K562 (cell line): ENCODE data around the gene TNNT1. TPM values are rescaled to one million over a fixed set of nuclear protein-coding genes. Genes with fewer than 3 reads are reported as not detected.

Experiments used
- ATAC-seq: fragments of 200-7000 bp; cut with Tn5 transposase; 3 replicates; pipeline ENCODE4 v1.9.1; 2020; ENCODE audit warnings: moderate library complexity
- BruUV-seq: library from RNA; stranded (reverse); fragments of 400-500 nt; replicated peaks from 2 replicates; lab custom pipeline; 2021; lab: Mats Ljungman, UMichigan
- CTCF ChIA-PET: fragments of 300-600 bp; formaldehyde crosslinking; extraction: SDS; loops from one replicate; lab custom pipeline; 2021; ENCODE audit warnings: low intra/inter-chr PET ratio; lab: Yijun Ruan, JAX
- POLR2A ChIA-PET: fragments of 300-600, 350-650 bp; sonication (Branson Sonifier 250); formaldehyde crosslinking; extraction: SDS; loops from one replicate; lab custom pipeline; 2021; ENCODE audit warnings: antibody characterized with exemption, inconsistent platforms; lab: Yijun Ruan, JAX
- DNase-seq, 4 experiments: peaks; one replicate each; pipeline versions ENCODE4 v3.0.0 to v3.0.0-alpha.2; 2011 to 2018; ENCODE audit warnings: low spot score in 3 of 4, mixed read lengths in 3 of 4; ENCODE audit errors: extremely low read depth in 1 of 4
- FAIRE-seq: peaks from 2 replicates; lab custom pipeline; 2011; peaks lifted over from hg19 to GRCh38; lab: Jason Lieb, UNC
- H2AFZ ChIP-seq: 2 replicates; pipeline ENCODE4 v1.6.0; 2011; ENCODE audit warnings: low read depth, low read length, control low read depth, inconsistent platforms
- H3K27ac ChIP-seq: fragments of 200-600 bp; 3 replicates; pipeline ENCODE4 v1.8.0; 2011; ENCODE audit warnings: low read depth, mild to moderate bottlenecking, control low read depth, inconsistent platforms, low read length, moderate library complexity, mixed read lengths; ENCODE audit errors: extremely low read depth
- H3K27me3 ChIP-seq, 2 experiments: fragments of 300-600 bp in 1 of 2; 2 replicates in 1 of 2; 3 replicates in 1 of 2; pipeline versions ENCODE4 v1.6.0 to v1.8.0; 2011; ENCODE audit warnings: inconsistent platforms in 2 of 2, low read length in 2 of 2, mild to moderate bottlenecking in 1 of 2, mixed read lengths in 1 of 2, moderate library complexity in 1 of 2; ENCODE audit not compliant: control insufficient read depth in 2 of 2, insufficient read depth in 2 of 2
- H3K36me3 ChIP-seq: fragments of 300-600 bp; 3 replicates; pipeline ENCODE4 v1.8.0; 2011; ENCODE audit warnings: mild to moderate bottlenecking, low read length, inconsistent platforms; ENCODE audit not compliant: control insufficient read depth, insufficient read depth
- H3K4me1 ChIP-seq, 2 experiments: fragments of 200-600 bp in 1 of 2; replicated peaks in 1 of 2; 2 replicates in 1 of 2; 3 replicates in 1 of 2; pipeline versions ENCODE4 v1.5.1 to v1.8.0; 2011; ENCODE audit warnings: inconsistent platforms in 2 of 2, low read length in 2 of 2, mild to moderate bottlenecking in 1 of 2, mixed read lengths in 1 of 2, moderate library complexity in 1 of 2; ENCODE audit not compliant: control insufficient read depth in 2 of 2, insufficient read depth in 2 of 2
- H3K4me2 ChIP-seq: 2 replicates; pipeline ENCODE4 v1.6.1; 2011; ENCODE audit warnings: low read length, control low read depth, inconsistent platforms, mixed read lengths; ENCODE audit not compliant: insufficient read depth
- H3K4me3 ChIP-seq: fragments of 200-600 bp; sonication (generic), shearing (Covaris generic); 2 replicates; pipeline ENCODE4 v1.5.1; 2016; ENCODE audit warnings: control low read depth, inconsistent platforms
- H3K79me2 ChIP-seq: fragments of 200-600 bp; 3 replicates; pipeline ENCODE4 v1.8.0; 2011; ENCODE audit warnings: low read length, inconsistent platforms; ENCODE audit not compliant: control insufficient read depth, insufficient read depth
- H3K9ac ChIP-seq, 2 experiments: 2 replicates each; pipeline versions ENCODE4 v1.6.0 to v1.6.1; 2011; ENCODE audit warnings: low read depth in 2 of 2, low read length in 2 of 2, control low read depth in 1 of 2, inconsistent platforms in 1 of 2, mild to moderate bottlenecking in 1 of 2, mixed read lengths in 1 of 2; ENCODE audit not compliant: insufficient read depth in 1 of 2
- H3K9me1 ChIP-seq: one replicate; pipeline ENCODE4 v1.6.0; 2011; ENCODE audit warnings: inconsistent platforms, mild to moderate bottlenecking, low read length, moderate library complexity; ENCODE audit not compliant: control insufficient read depth, insufficient read depth
- H3K9me3 ChIP-seq: replicated peaks from 2 replicates; pipeline ENCODE4 v1.5.1; 2011; ENCODE audit warnings: low read depth, low read length, inconsistent platforms; ENCODE audit not compliant: control insufficient read depth, insufficient read depth
- H4K20me1 ChIP-seq: replicated peaks from 2 replicates; pipeline ENCODE4 v1.6.1; 2011; ENCODE audit warnings: low read length, inconsistent platforms, mixed read lengths; ENCODE audit not compliant: control insufficient read depth, insufficient read depth
- ASH1L ChIP-seq: fragments of 450-650 bp; IDR thresholded peaks from 2 replicates; pipeline ENCODE4 v1.6.1; 2018; ENCODE audit warnings: borderline replicate concordance, mild to moderate bottlenecking, low read depth; ENCODE audit not compliant: partially characterized antibody
- KAT2B ChIP-seq: IDR thresholded peaks from one replicate; pipeline ENCODE4 v1.6.1; 2012; ENCODE audit warnings: low read depth, mild to moderate bottlenecking, control low read depth, inconsistent platforms, low read length, moderate library complexity
- MBD2 ChIP-seq: sonication (generic); IDR thresholded peaks from 2 replicates; pipeline ENCODE4 v1.6.1; 2016; ENCODE audit warnings: low read depth, borderline replicate concordance
- PCBP1 ChIP-seq: fragments of 200-400 bp; formaldehyde crosslinking; IDR thresholded peaks from 2 replicates; pipeline ENCODE4 v1.6.1; 2018; ENCODE audit warnings: mild to moderate bottlenecking, low read depth, low read length; ENCODE audit not compliant: poor library complexity, severe bottlenecking
- POLR2G ChIP-seq: fragments of 200-400 bp; formaldehyde crosslinking; IDR thresholded peaks from 2 replicates; pipeline ENCODE4 v1.6.1; 2017; ENCODE audit warnings: low read depth, mild to moderate bottlenecking, antibody characterized with exemption, low read length, moderate library complexity
- RNF219 ChIP-seq: fragments of 250-450 bp; sonication (Bioruptor Pico); IDR thresholded peaks from 2 replicates; pipeline ENCODE4 v1.5.0; 2022; ENCODE audit warnings: mild to moderate bottlenecking
- ZBTB33 ChIP-seq: sonication (generic); formaldehyde crosslinking; IDR thresholded peaks from 2 replicates; pipeline ENCODE4 v1.8.1; 2023; ENCODE audit warnings: mild to moderate bottlenecking, missing genetic modification reagents
- WGBS: fragments of 100-300 bp; shearing (Covaris generic); methylation state at CpG from one replicate; pipeline ENCODE4 v1.1.6; 2016; ENCODE audit warnings: low coverage, mixed read lengths; ENCODE audit not compliant: insufficient coverage; ENCODE audit errors: missing lambda C conversion rate; 5-methylcytosine and 5-hydroxymethylcytosine counted together
- in situ Hi-C: fragments of 300-500 bp; cut with MboI; formaldehyde crosslinking; loops from 4 replicates; pipeline ENCODE4 v1.15.0; 2018; ENCODE audit warnings: inconsistent platforms, mixed read lengths
- intact Hi-C: fragments of 100-400 bp; cut with micrococcal nuclease; formaldehyde crosslinking; loops from 2 replicates; pipeline ENCODE4 v1.14.2; 2022
- polyA plus RNA-seq, 8 experiments: library from polyadenylated mRNA; depleted of rRNA in 4 of 8; stranded (reverse) in 5 of 8; unstranded in 3 of 8; fragments of >200 nt; fragmentation: Nextera tagmentation in 2 of 8; fragmentation: Illumina TruSeq in 1 of 8; extraction: Ambion mirVana in 2 of 8; extraction: Trizol in 1 of 8; gene quantifications; 2 replicates each; pipeline versions ENCODE4 v1.2.1 to v1.2.3, GENCODE V29; 2011 to 2014; ENCODE audit warnings: inconsistent platforms in 1 of 8, missing spikeins in 1 of 8
- total RNA-seq, 7 experiments: library from RNA; depleted of rRNA in 6 of 7; stranded (reverse); fragments of >200 nt in 6 of 7; fragmentation: Illumina TruSeq in 2 of 7; extraction: Trizol in 2 of 7; gene quantifications; 2 replicates each; pipeline versions ENCODE4 v1.2.1 to v1.2.3, GENCODE V29; 2011 to 2021; ENCODE audit warnings: low replicate concordance in 1 of 7
- TF ChIP-seq, protein P1 (sequence below): sonication (generic); formaldehyde crosslinking; IDR thresholded peaks from 2 replicates; pipeline ENCODE4 v1.8.1; 2022; ENCODE audit warnings: missing genetic modification reagents

The TNNT1 gene
- total and polyA plus RNA-seq, 9 of the 15 experiments (the other 6 are each of a cell fraction or from before 2014, with no cell fraction given) = 31.8 to 390 (median 227) TPM

DNA sequence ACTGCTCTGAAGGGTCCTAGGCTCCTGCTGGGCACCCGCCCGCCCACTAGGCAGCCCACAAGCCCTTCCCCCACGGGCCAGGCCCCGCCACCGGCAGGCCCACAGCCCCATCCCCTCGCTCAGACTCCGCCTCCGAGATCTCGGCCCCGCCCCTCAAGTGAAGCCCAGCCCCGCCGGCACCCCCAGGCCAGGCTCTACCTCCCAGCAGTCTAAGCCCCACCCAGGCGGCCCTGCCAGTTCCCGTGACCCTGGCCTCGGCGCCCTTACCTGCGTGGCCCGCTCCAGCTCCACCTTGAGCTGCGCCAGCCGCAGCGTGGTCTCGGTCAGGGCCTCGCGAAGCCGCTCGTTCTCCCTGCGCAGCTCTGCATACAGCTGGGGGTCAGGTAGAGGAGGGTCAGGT, 57.1 kb downstream of the TNNT1 start:
- intact Hi-C loops = no loop called here
- peak; percentile 67 for ATAC-seq

More for the DNA sequence above, 57.1 kb downstream of the TNNT1 start:
- peak; percentile 30 to 79 (median 71) for DNase-seq
- TF ChIP-seq PCBP1 (peak; percentile 20), ASH1L (no peak), RNF219 (CRISPR knock-in tag) (no peak), KAT2B (no peak), ZBTB33 (CRISPR knock-in tag) (0 out of 2 replicates have a peak, but pooled peaks have one; percentile 17), MBD2 (no peak), POLR2G (peak; percentile 62)
- TF ChIP-seq, protein P1, sequence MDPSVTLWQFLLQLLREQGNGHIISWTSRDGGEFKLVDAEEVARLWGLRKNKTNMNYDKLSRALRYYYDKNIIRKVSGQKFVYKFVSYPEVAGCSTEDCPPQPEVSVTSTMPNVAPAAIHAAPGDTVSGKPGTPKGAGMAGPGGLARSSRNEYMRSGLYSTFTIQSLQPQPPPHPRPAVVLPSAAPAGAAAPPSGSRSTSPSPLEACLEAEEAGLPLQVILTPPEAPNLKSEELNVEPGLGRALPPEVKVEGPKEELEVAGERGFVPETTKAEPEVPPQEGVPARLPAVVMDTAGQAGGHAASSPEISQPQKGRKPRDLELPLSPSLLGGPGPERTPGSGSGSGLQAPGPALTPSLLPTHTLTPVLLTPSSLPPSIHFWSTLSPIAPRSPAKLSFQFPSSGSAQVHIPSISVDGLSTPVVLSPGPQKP = no peak
- TF ChIP-seq, all 486 proteins: peak for 3
- H3K9me3 ChIP-seq = no peaks in the 10 kb centered on the region
- BruUV-seq = no TSS peak
- no peak overlapping the region for H3K27ac ChIP-seq
- H4K20me1 ChIP-seq = peaks cover 4% of the 10 kb centered on the region; the same call in 1 of the 2 replicates
- no peak overlapping the region for H3K4me2 ChIP-seq
- peaks cover 0 to 59% of the 10 kb centered on the region in 2 experiments; a peak in 3 of 5 replicates for H3K4me1 ChIP-seq
- H3K79me2 ChIP-seq = no peaks in the 10 kb centered on the region
- H3K36me3 ChIP-seq = peaks cover 68% of the 10 kb centered on the region; the same call in 2 of the 3 replicates
- POLR2A ChIA-PET = no interaction called here
- no peak for FAIRE-seq
- no peaks in the 10 kb centered on the region for H3K9me1 ChIP-seq
- WGBS = 78% methylated on average over 9 of the region's 27 CpGs
- in situ Hi-C loops = no loop called here
- H3K4me3 ChIP-seq = no peak overlapping the region
- no peak overlapping the region for H2AFZ ChIP-seq
- CTCF ChIA-PET = no interaction called here
- H3K27me3 ChIP-seq = no peaks in the 10 kb centered on the region
- no peak overlapping the region for H3K9ac ChIP-seq
